ENCODE data around the gene TCFL5. TPM values are rescaled to one million over a fixed set of nuclear protein-coding genes. Genes with fewer than 3 reads are reported as not detected.

The TCFL5 gene
- polyA plus RNA-seq, 3 donors = 0.38 to 3.5 (median 0.89) TPM

DNA sequence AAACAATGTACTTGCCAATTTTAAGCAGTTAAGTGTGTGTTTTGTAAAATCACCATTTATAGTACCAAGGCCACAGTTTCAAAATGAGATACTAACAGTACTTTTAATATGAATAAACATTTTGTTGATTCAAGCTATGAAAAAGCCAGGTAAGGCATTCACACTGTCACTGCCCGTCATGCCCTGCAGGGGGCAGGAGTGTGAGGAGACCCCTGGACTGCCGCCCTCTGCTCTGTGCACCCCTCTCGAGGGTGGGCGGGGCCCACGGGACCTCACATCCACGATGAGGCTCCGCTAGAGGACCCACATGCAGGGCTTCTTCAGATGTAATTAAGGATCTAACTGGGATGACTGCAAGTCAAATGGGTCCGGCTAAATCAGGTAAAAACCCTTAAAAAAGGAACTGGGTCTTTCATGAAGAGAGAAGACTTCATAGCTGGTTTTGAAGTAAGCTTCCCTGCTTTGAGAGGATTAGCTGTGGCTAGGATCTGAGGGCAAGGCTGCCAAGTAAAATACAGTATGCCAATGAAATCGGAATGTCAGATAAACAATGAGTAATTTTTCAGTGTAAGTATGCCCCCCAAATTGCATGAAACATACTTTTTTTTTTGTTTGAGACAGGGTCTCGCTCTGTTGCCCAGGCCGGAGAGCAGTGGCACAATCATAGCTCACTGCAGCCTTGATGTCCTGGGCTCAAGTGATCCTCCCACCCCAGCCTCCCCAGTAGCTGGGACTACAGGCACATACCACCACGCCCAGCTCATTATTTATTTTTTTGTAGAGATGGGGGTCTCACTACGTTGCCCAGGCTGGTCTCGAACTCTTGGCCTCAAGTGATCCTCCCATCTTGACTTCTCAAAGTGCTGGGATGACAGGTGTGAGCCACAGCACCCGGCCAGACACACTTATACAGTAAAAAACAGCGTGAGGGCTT is 46.0 kb upstream of the TCFL5 start:
- Mint-ChIP-seq H3K27ac (peak overlapping the region in 2 of 7 donors; percentile 10 to 25), H3K27me3 (ENCODE audit: low read depth in 3 of 3) (peaks cover 0 to 4% (median 0%) of the 10 kb centered on the region in 3 donors), H3K4me1 (no peaks in the 10 kb centered on the region), H3K36me3 (peaks cover 91 to 99% of the 10 kb centered on the region in 2 donors), H3K4me3 (no peak overlapping the region), H3K9me3 (no peaks in the 10 kb centered on the region)
- no peak overlapping the region for H2AFZ ChIP-seq (ENCODE audit: insufficient read depth, low read depth, low read length, poor library complexity, severe bottlenecking)
- H3K4me2 ChIP-seq (replicated peaks; ENCODE audit: extremely low read depth, low read length, poor library complexity, severe bottlenecking) = no peak overlapping the region
- no peak for DNase-seq
- intact Hi-C loops (cut with micrococcal nuclease) = no loop called here
- peak; percentile 75 for TF ChIP-seq CTCF (IDR thresholded peaks at IDR 0.05)
- peaks cover 88% of the 10 kb centered on the region for H4K20me1 ChIP-seq (ENCODE audit: insufficient read depth, low read length)
- H3K4me3 ChIP-seq (replicated peaks in 1 of 3; ENCODE audit: low read depth in 2 of 3, low read length in 3 of 3) = no peak overlapping the region
- H3K79me2 ChIP-seq (ENCODE audit: insufficient read depth, low read length) = peaks cover 52% of the 10 kb centered on the region
- H3K27ac ChIP-seq (ENCODE audit: low read depth in 1 of 2, low read length in 2 of 2) = no peak overlapping the region
- H3K9ac ChIP-seq (ENCODE audit: insufficient read depth, low read length, poor library complexity, severe bottlenecking) = no peak overlapping the region
- H3K27me3 ChIP-seq (ENCODE audit: control insufficient read depth in 2 of 2, insufficient read depth in 2 of 2, low read length in 2 of 2) = no peaks in the 10 kb centered on the region
- no peaks in the 10 kb centered on the region for H3K9me3 ChIP-seq (replicated peaks in 1 of 2; ENCODE audit: control insufficient read depth in 1 of 2, insufficient read depth in 1 of 2, low read length in 2 of 2)
- WGBS (ENCODE audit: insufficient coverage) = 72% methylated on average over 12 of the region's 16 CpGs
- peaks cover 97 to 100% of the 10 kb centered on the region in 2 donors for H3K36me3 ChIP-seq (replicated peaks in 1 of 2; ENCODE audit: control insufficient read depth in 1 of 2, insufficient read depth in 2 of 2, low read length in 2 of 2)
- no peaks in the 10 kb centered on the region for H3K4me1 ChIP-seq (ENCODE audit: control insufficient read depth in 1 of 2, insufficient read depth in 2 of 2, low read length in 2 of 2)

- H3K4me3 Mint-ChIP-seq = no peak overlapping the region
- no peaks in the 10 kb centered on the region for H3K4me1 ChIP-seq (ENCODE audit: control insufficient read depth in 1 of 2, insufficient read depth in 2 of 2, low read length in 2 of 2)
- intact Hi-C loops (cut with micrococcal nuclease) = no loop called here
- peaks cover 97 to 100% of the 10 kb centered on the region in 2 donors for H3K36me3 ChIP-seq (replicated peaks in 1 of 2; ENCODE audit: control insufficient read depth in 1 of 2, insufficient read depth in 2 of 2, low read length in 2 of 2)
- H3K27ac ChIP-seq (ENCODE audit: low read depth in 1 of 2, low read length in 2 of 2) = no peak overlapping the region
- H3K9ac ChIP-seq (ENCODE audit: insufficient read depth, low read length, poor library complexity, severe bottlenecking) = no peak overlapping the region
- no peaks in the 10 kb centered on the region for H3K4me1 Mint-ChIP-seq
- TF ChIP-seq CTCF (IDR thresholded peaks at IDR 0.05) = no peak
- no peaks in the 10 kb centered on the region for H3K9me3 ChIP-seq (replicated peaks in 1 of 2; ENCODE audit: control insufficient read depth in 1 of 2, insufficient read depth in 1 of 2, low read length in 2 of 2)
- peaks cover 44% of the 10 kb centered on the region for H3K79me2 ChIP-seq (ENCODE audit: insufficient read depth, low read length)
- WGBS (ENCODE audit: insufficient coverage) = 92% methylated on average over 22 of the region's 31 CpGs
- H3K4me3 ChIP-seq (replicated peaks in 1 of 3; ENCODE audit: low read depth in 2 of 3, low read length in 3 of 3) = no peak overlapping the region
- DNase-seq = no peak
- H3K27me3 Mint-ChIP-seq (ENCODE audit: low read depth in 3 of 3) = peaks cover 0 to 4% (median 0%) of the 10 kb centered on the region in 3 donors
- peak overlapping the region in 3 of 7 donors; percentile 10 to 34 (median 32) for H3K27ac Mint-ChIP-seq
- H3K36me3 Mint-ChIP-seq = peaks cover 95 to 100% of the 10 kb centered on the region in 2 donors
- H4K20me1 ChIP-seq (ENCODE audit: insufficient read depth, low read length) = peaks cover 84% of the 10 kb centered on the region
- H3K4me2 ChIP-seq (replicated peaks; ENCODE audit: extremely low read depth, low read length, poor library complexity, severe bottlenecking) = no peak overlapping the region
- H2AFZ ChIP-seq (ENCODE audit: insufficient read depth, low read depth, low read length, poor library complexity, severe bottlenecking) = no peak overlapping the region
- H3K27me3 ChIP-seq (ENCODE audit: control insufficient read depth in 2 of 2, insufficient read depth in 2 of 2, low read length in 2 of 2) = no peaks in the 10 kb centered on the region
- no peaks in the 10 kb centered on the region for H3K9me3 Mint-ChIP-seq
These were observed 45.2 kb upstream of the TCFL5 start for GRCh38 chr20:62906647-62907375.

Data from CD14-positive monocyte (primary cell).